Neural cell (in vitro differentiated cells): ENCODE results near the gene BMPR1B.

Source experiments
- EP300 ChIP-seq: fragments of 450-650 bp; conservative IDR thresholded peaks from 2 replicates; pipeline ENCODE4 v1.6.1; 2014; ENCODE audit warnings: antibody characterized with exemption, mild to moderate bottlenecking, moderate library complexity; ENCODE audit not compliant: poor library complexity, severe bottlenecking
- POLR2AphosphoS5 ChIP-seq: IDR thresholded peaks from 2 replicates; pipeline ENCODE4 v1.6.1; 2012
- RAD21 ChIP-seq: fragments of 450-650 bp; conservative IDR thresholded peaks from 2 replicates; pipeline ENCODE4 v1.6.1; 2014; ENCODE audit warnings: antibody characterized with exemption, mild to moderate bottlenecking, moderate library complexity
- REST ChIP-seq: IDR thresholded peaks from 2 replicates; pipeline ENCODE4 v1.6.1; 2012; ENCODE audit warnings: borderline replicate concordance
- TAF1 ChIP-seq: IDR thresholded peaks from 2 replicates; pipeline ENCODE4 v1.6.1; 2012; ENCODE audit warnings: low read depth
- TF ChIP-seq, protein P1 (sequence below): fragments of 450-650 bp; IDR thresholded peaks from 2 replicates; pipeline ENCODE4 v1.5.1; 2014; ENCODE audit warnings: antibody characterized with exemption, mild to moderate bottlenecking, moderate library complexity; ENCODE audit not compliant: poor library complexity, severe bottlenecking

GRCh38 chr4:95158626-95159025, 400.9 kb downstream of the BMPR1B start:
- TF ChIP-seq EP300 (no peak), TAF1 (no peak), REST (no peak), POLR2AphosphoS5 (no peak), RAD21 (no peak)
- TF ChIP-seq, protein P1, sequence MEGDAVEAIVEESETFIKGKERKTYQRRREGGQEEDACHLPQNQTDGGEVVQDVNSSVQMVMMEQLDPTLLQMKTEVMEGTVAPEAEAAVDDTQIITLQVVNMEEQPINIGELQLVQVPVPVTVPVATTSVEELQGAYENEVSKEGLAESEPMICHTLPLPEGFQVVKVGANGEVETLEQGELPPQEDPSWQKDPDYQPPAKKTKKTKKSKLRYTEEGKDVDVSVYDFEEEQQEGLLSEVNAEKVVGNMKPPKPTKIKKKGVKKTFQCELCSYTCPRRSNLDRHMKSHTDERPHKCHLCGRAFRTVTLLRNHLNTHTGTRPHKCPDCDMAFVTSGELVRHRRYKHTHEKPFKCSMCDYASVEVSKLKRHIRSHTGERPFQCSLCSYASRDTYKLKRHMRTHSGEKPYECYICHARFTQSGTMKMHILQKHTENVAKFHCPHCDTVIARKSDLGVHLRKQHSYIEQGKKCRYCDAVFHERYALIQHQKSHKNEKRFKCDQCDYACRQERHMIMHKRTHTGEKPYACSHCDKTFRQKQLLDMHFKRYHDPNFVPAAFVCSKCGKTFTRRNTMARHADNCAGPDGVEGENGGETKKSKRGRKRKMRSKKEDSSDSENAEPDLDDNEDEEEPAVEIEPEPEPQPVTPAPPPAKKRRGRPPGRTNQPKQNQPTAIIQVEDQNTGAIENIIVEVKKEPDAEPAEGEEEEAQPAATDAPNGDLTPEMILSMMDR: no peak
